NB4 (cell line): ENCODE data around the gene SORBS1.

Source experiments
- MYC ChIP-seq: IDR thresholded peaks from 2 replicates; pipeline ENCODE4 v1.6.1; 2011; ENCODE audit warnings: low read depth, low read length
- POLR2A ChIP-seq: IDR thresholded peaks from 2 replicates; pipeline ENCODE4 v1.6.1; 2011; ENCODE audit warnings: mild to moderate bottlenecking; ENCODE audit not compliant: insufficient read length; ENCODE audit errors: extremely low read depth
- TF ChIP-seq, protein P1 (sequence below): IDR thresholded peaks from one replicate; pipeline ENCODE4 v1.5.1; 2012; ENCODE audit warnings: low read depth, low read length
- TF ChIP-seq, protein P2 (sequence below): IDR thresholded peaks from 2 replicates; pipeline ENCODE4 v1.6.1; 2011; ENCODE audit warnings: low read depth, low read length

DNA sequence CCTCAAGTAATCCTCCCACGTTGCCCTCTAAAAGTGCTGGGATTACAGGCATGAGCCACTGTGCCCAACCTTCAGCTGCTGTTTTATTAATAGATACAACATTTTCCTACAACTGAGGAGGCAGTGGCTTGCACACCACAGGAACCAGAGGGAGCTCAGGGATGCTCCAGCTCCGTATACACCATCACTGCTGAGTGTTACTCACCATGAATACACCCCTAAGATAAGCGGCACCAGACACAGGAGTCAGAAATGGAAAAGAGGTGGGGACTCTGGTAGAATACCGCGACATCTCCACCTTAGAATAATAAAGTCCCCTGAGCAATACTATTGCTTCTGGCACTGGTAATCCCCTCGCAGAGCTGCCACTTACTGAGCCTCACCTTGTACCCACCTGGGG, 201.7 kb downstream of the SORBS1 start:
- TF ChIP-seq, protein P1, sequence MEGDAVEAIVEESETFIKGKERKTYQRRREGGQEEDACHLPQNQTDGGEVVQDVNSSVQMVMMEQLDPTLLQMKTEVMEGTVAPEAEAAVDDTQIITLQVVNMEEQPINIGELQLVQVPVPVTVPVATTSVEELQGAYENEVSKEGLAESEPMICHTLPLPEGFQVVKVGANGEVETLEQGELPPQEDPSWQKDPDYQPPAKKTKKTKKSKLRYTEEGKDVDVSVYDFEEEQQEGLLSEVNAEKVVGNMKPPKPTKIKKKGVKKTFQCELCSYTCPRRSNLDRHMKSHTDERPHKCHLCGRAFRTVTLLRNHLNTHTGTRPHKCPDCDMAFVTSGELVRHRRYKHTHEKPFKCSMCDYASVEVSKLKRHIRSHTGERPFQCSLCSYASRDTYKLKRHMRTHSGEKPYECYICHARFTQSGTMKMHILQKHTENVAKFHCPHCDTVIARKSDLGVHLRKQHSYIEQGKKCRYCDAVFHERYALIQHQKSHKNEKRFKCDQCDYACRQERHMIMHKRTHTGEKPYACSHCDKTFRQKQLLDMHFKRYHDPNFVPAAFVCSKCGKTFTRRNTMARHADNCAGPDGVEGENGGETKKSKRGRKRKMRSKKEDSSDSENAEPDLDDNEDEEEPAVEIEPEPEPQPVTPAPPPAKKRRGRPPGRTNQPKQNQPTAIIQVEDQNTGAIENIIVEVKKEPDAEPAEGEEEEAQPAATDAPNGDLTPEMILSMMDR = no peak
- no peak for TF ChIP-seq POLR2A
- TF ChIP-seq, protein P2, sequence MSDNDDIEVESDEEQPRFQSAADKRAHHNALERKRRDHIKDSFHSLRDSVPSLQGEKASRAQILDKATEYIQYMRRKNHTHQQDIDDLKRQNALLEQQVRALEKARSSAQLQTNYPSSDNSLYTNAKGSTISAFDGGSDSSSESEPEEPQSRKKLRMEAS = no peak
- TF ChIP-seq MYC = no peak
